ENCODE measurements around the gene RAX2.

GRCh38 chr19:3732108-3732507 lies 39.9 kb downstream of the RAX2 start:
- TF ChIP-seq CTCF (conservative IDR thresholded peaks at IDR 0.05; ENCODE audit: low read length) (no peak), EZH2phosphoT487 (IDR thresholded peaks at IDR 0.05; ENCODE audit: borderline replicate concordance) (no peak)

Measured in Loucy (cell line).